NCI-H1105 treated with DMSO at 0.1 percent for 48 hours (cell line): ENCODE measurements around the gene PPARG.

Experiments
- DNase-seq: peaks from one replicate; lab custom pipeline; 2025; lab: John Stamatoyannopoulos, UW

PPARG gene

GRCh38 chr3:12415014-12415680 lies 126.3 kb downstream of the PPARG start:
- no peak for DNase-seq

GRCh38 chr3:12416731-12417130 lies 127.9 kb downstream of the PPARG start:
- DNase-seq: no peak

GRCh38 chr3:12420393-12420792 lies 131.5 kb downstream of the PPARG start:
- no peak for DNase-seq

- DNase-seq: no peak
Measured at GRCh38 chr3:12421132-12421531, 132.3 kb downstream of the PPARG start.

GRCh38 chr3:12423131-12423530 lies 134.3 kb downstream of the PPARG start:
- DNase-seq: no peak

GRCh38 chr3:12423918-12424630 lies 135.2 kb downstream of the PPARG start:
- DNase-seq: no peak

- DNase-seq: no peak
Measured at GRCh38 chr3:12424635-12425319, 135.9 kb downstream of the PPARG start.

- no peak for DNase-seq
Measured at GRCh38 chr3:12425850-12426579, 137.1 kb downstream of the PPARG start.

GRCh38 chr3:12427551-12427950 lies 138.7 kb downstream of the PPARG start:
- no peak for DNase-seq

GRCh38 chr3:12428126-12428525 lies 139.3 kb downstream of the PPARG start:
- DNase-seq: no peak

- no peak for DNase-seq
Measured at GRCh38 chr3:12430086-12430485, 141.2 kb downstream of the PPARG start.

GRCh38 chr3:12433823-12434222 lies 145.0 kb downstream of the PPARG start:
- no peak for DNase-seq

GRCh38 chr3:12436514-12437220 lies 147.8 kb downstream of the PPARG start:
- DNase-seq: no peak

GRCh38 chr3:12437221-12437605 lies 148.3 kb downstream of the PPARG start:
- no peak for DNase-seq

GRCh38 chr3:12437861-12438260 lies 149.0 kb downstream of the PPARG start:
- DNase-seq: no peak

- DNase-seq: no peak
Measured at GRCh38 chr3:12438318-12438717, 149.4 kb downstream of the PPARG start.

GRCh38 chr3:12439161-12439940 lies 150.5 kb downstream of the PPARG start:
- DNase-seq: no peak

- no peak for DNase-seq
Measured at GRCh38 chr3:12440927-12441714, 152.3 kb downstream of the PPARG start.

GRCh38 chr3:12442654-12443501 lies 154.0 kb downstream of the PPARG start:
- no peak for DNase-seq
